Epidermal melanocyte (primary cell): ENCODE data around the gene RPTOR.
A peak's percentile ranks its signal among the peaks of the same experiment; 100 is the strongest.

ENCODE experiments used
- DNase-seq: peaks from one replicate; pipeline ENCODE4 v3.0.0; 2011; ENCODE audit warnings: low spot score; ENCODE audit not compliant: insufficient read length

The RPTOR gene

GRCh38 chr17:80856863-80857755, 312.5 kb downstream of the RPTOR start:
- no peak for DNase-seq

GRCh38 chr17:80857756-80858171, 313.1 kb downstream of the RPTOR start:
- DNase-seq: no peak

GRCh38 chr17:80858301-80859001, 313.8 kb downstream of the RPTOR start:
- DNase-seq: no peak

GRCh38 chr17:80859002-80859941, 314.6 kb downstream of the RPTOR start:
- no peak for DNase-seq

GRCh38 chr17:80860101-80860671, 315.5 kb downstream of the RPTOR start:
- no peak for DNase-seq

- DNase-seq: no peak
Observed at GRCh38 chr17:80860703-80861417, 316.2 kb downstream of the RPTOR start.

GRCh38 chr17:80861418-80861815, 316.8 kb downstream of the RPTOR start:
- no peak for DNase-seq

GRCh38 chr17:80861892-80862291, 317.3 kb downstream of the RPTOR start:
- no peak for DNase-seq

- no peak for DNase-seq
Observed at GRCh38 chr17:80862481-80862961, 317.9 kb downstream of the RPTOR start.

- DNase-seq: no peak
Observed at GRCh38 chr17:80862978-80863377, 318.3 kb downstream of the RPTOR start.

GRCh38 chr17:80863626-80864025, 319.0 kb downstream of the RPTOR start:
- no peak for DNase-seq

GRCh38 chr17:80864751-80865150, 320.1 kb downstream of the RPTOR start:
- DNase-seq: no peak

- peak; percentile 52 for DNase-seq
Observed at GRCh38 chr17:80866050-80866793, 321.6 kb downstream of the RPTOR start.

- no peak for DNase-seq
Observed at GRCh38 chr17:80868022-80868609, 323.5 kb downstream of the RPTOR start.

- DNase-seq: no peak
Observed at GRCh38 chr17:80869481-80870145, 325.0 kb downstream of the RPTOR start.

GRCh38 chr17:80870401-80870800, 325.8 kb downstream of the RPTOR start:
- no peak for DNase-seq

- DNase-seq: no peak
Observed at GRCh38 chr17:80871341-80871740, 326.7 kb downstream of the RPTOR start.

- DNase-seq: no peak
Observed at GRCh38 chr17:80872001-80872500, 327.4 kb downstream of the RPTOR start.
